HepG2 (cell line): ENCODE results near the gene IQSEC1. TPM values are rescaled to one million over a fixed set of nuclear protein-coding genes. Genes with fewer than 3 reads are reported as not detected.

Experiments used
- DBP ChIP-seq: sonication (generic); formaldehyde crosslinking; IDR thresholded peaks from 2 replicates; pipeline ENCODE4 v1.4.0; 2020; ENCODE audit warnings: missing genetic modification reagents; ENCODE audit errors: not compliant biosample characterization
- EP300 ChIP-seq, 3 experiments: sonication (generic) in 1 of 3; formaldehyde crosslinking in 1 of 3; IDR thresholded peaks; 2 replicates each; pipeline versions ENCODE4 v1.5.1 to v1.6.1; 2011 to 2020; ENCODE audit warnings: low read depth in 2 of 3, low read length in 2 of 3, borderline replicate concordance in 1 of 3, improper control_type of control experiment in 1 of 3, mild to moderate bottlenecking in 1 of 3, missing genetic modification reagents in 1 of 3, moderate library complexity in 1 of 3
- GATAD2A ChIP-seq: IDR thresholded peaks from 2 replicates; pipeline ENCODE4 v1.6.1; 2016
- KDM4B ChIP-seq: sonication (generic); formaldehyde crosslinking; IDR thresholded peaks from 2 replicates; pipeline ENCODE4 v1.4.0; 2020; ENCODE audit warnings: missing genetic modification reagents
- MNT ChIP-seq: fragments of 450-650 bp; IDR thresholded peaks from 2 replicates; pipeline ENCODE4 v1.6.1; 2016
- NFYC ChIP-seq: IDR thresholded peaks from 2 replicates; pipeline ENCODE4 v1.6.1; 2016; ENCODE audit warnings: missing genetic modification reagents, missing compliant biosample characterization
- PHF8 ChIP-seq: sonication (generic); formaldehyde crosslinking; IDR thresholded peaks from 2 replicates; pipeline ENCODE4 v1.5.0; 2020; ENCODE audit warnings: missing genetic modification reagents
- SP140L ChIP-seq: sonication (generic); formaldehyde crosslinking; IDR thresholded peaks from 2 replicates; pipeline ENCODE4 v1.4.0; 2020; ENCODE audit warnings: missing genetic modification reagents, borderline replicate concordance
- SSRP1 ChIP-seq: IDR thresholded peaks from 2 replicates; pipeline ENCODE4 v1.6.1; 2016; ENCODE audit warnings: control low read depth
- TEAD2 ChIP-seq: sonication (generic); formaldehyde crosslinking; IDR thresholded peaks from 2 replicates; pipeline ENCODE4 v1.9.0; 2021; ENCODE audit warnings: missing genetic modification reagents
- ZBTB38 ChIP-seq: sonication (generic); formaldehyde crosslinking; IDR thresholded peaks from 2 replicates; pipeline ENCODE4 v1.5.1; 2020; ENCODE audit warnings: mild to moderate bottlenecking, missing genetic modification reagents
- ZNF230 ChIP-seq: sonication (generic); formaldehyde crosslinking; IDR thresholded peaks from 2 replicates; pipeline ENCODE4 v1.4.0; 2020; ENCODE audit warnings: mild to moderate bottlenecking, missing genetic modification reagents
- ZNF574 ChIP-seq: sonication (generic); formaldehyde crosslinking; IDR thresholded peaks from 2 replicates; pipeline ENCODE4 v1.4.0; 2020; ENCODE audit warnings: missing genetic modification reagents
- ZNF687 ChIP-seq: sonication (generic); formaldehyde crosslinking; IDR thresholded peaks from 2 replicates; pipeline ENCODE4 v1.5.1; 2020; ENCODE audit warnings: mild to moderate bottlenecking, missing genetic modification reagents, moderate library complexity
- ZNF710 ChIP-seq: sonication (generic); formaldehyde crosslinking; IDR thresholded peaks from 2 replicates; pipeline ENCODE4 v1.5.0; 2020; ENCODE audit warnings: mild to moderate bottlenecking, missing genetic modification reagents, borderline replicate concordance
- ZNF749 ChIP-seq: sonication (generic); formaldehyde crosslinking; IDR thresholded peaks from 2 replicates; pipeline ENCODE4 v1.8.0; 2022; ENCODE audit warnings: mild to moderate bottlenecking, missing genetic modification reagents, moderate library complexity, borderline replicate concordance
- polyA plus RNA-seq, 8 experiments: library from polyadenylated mRNA; depleted of rRNA in 3 of 8; stranded (reverse) in 7 of 8; unstranded in 1 of 8; fragments of >200 nt; fragmentation: Illumina TruSeq in 4 of 8; extraction: Trizol in 4 of 8; gene quantifications; 2 replicates each; pipeline versions ENCODE4 v1.2.1 to v1.2.3, GENCODE V29; 2011 to 2016; ENCODE audit warnings: low read depth in 4 of 8, missing spikeins in 1 of 8, mixed read lengths in 1 of 8; ENCODE audit not compliant: insufficient read depth in 1 of 8
- total RNA-seq, 5 experiments: library from RNA; depleted of rRNA; stranded (reverse); fragments of >200 nt; fragmentation: Illumina TruSeq; extraction: Trizol; gene quantifications; 2 replicates each; pipeline ENCODE4 v1.2.3, GENCODE V29; 2016; ENCODE audit warnings: low read depth in 1 of 5

IQSEC1 gene
- total and polyA plus RNA-seq, 2 of the 13 experiments (the other 11 are each of a cell fraction or from before 2014, with no cell fraction given): 17.4 to 20.2 TPM

GRCh38 chr3:12964711-12965612, 108.3 kb downstream of the IQSEC1 start (continued):
- no peak for TF ChIP-seq DBP
- no peak for TF ChIP-seq ZNF230 (CRISPR knock-in tag)
- peak; percentile 91 for TF ChIP-seq GATAD2A (CRISPR knock-in tag)
- TF ChIP-seq ZNF710: no peak
- TF ChIP-seq ZNF749 (CRISPR knock-in tag): no peak
- no peak for TF ChIP-seq TEAD2 (CRISPR knock-in tag)
- TF ChIP-seq MNT: peak; percentile 69
- 0 out of 2 replicates have a peak, but pooled peaks have one; percentile 29 for TF ChIP-seq NFYC (CRISPR knock-in tag)
- TF ChIP-seq KDM4B (CRISPR knock-in tag): peak; percentile 58
- no peak for TF ChIP-seq ZBTB38
- TF ChIP-seq ZNF687: peak; percentile 61
- no peak for TF ChIP-seq SSRP1 (CRISPR knock-in tag)
- peak; percentile 65 to 93; a peak in 3 of 4 replicates for TF ChIP-seq EP300 (IDR thresholded peaks at IDR 0.05; ENCODE audit: low read depth in 2 of 2, low read length in 2 of 2)
- peak; percentile 87; the same call in 1 of the 2 replicates for TF ChIP-seq EP300 (CRISPR knock-in tag; IDR thresholded peaks at IDR 0.05; ENCODE audit: borderline replicate concordance)
- TF ChIP-seq SP140L: peak; percentile 87; the same call in 1 of the 2 replicates
- peak; percentile 75 for TF ChIP-seq ZNF574 (CRISPR knock-in tag)
- peak; percentile 63 for TF ChIP-seq PHF8
